HG03196 (cell line): ENCODE data around the gene DMXL1.

Experiments used
- ATAC-seq: cut with Tn5 transposase; IDR thresholded peaks from one replicate; pipeline ENCODE4 v1.9.1; 2021; ENCODE audit not compliant: unreplicated experiment

DMXL1 gene

DNA sequence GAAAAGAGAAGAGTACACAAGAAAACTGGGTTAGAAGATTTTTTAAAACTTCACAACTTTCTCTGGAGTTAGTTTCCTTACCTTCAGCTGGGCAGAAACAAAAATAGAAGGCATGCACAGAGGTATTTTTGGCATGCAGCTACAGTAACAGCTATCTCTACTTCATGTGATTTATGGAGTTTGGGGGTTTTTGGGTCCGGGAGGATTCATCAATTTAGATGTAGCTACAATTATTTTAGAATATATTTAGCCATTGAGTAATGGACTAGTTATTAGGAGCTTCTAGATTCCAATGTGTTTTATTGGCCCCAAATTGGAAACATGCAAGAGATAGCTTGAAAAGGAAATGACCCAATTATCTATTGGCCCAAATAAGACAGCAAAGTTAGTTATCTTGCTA lies 193.3 kb downstream of the DMXL1 start:
- no peak for ATAC-seq

DNA sequence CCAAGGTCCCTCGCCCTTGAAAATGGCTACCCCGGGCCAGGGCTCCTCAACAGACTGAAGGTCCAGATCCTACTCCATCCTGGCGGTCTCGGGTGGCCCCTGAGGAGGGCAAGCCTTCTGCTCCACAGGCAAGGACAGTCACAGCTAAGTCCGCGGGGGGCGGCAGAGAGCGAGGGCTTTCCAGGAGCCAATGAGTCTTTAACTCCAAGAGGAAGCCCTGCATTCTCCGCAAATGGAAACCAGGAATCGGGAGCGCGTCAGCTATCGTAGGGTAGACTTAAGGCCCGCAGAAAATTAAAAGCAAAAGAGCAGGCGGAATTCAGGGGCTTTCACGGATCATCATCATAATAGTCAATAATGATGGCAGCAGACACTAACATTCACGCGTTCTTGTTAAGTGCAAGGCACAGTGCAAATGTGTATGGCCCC lies 197.1 kb downstream of the DMXL1 start:
- peak; percentile 82 for ATAC-seq

DNA sequence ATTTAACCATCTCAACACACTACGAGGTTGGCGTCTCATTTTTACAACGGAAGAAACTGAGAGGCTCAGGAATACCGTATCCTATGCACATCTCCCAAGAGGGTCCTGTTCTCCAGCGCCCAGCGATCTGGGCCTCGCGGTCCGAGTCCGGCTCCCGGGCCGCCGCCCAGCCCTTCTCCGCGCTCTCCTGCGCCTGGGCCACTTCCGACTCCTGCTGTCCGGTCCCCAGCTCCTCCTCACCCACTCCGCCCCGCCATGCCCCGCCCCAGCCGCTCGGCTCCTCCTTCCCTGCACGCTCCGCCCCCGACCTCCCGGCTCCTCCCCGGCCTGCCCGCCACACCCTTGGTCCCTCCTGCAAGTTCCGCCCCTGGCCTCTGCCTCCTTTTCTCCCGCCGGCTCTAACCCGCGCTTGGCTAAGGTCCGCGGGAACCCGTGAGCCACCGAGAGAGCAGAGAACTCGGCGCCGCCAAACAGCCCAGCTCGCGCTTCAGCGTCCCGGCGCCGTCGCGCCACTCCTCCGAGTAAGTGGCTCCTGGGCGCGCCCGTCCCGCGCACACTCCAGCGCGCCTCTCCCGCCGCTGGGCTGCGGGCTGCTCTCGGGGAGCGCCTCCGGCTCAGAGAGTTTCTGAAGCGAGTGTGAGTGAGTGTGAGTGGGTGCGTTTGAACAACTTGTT lies 197.6 kb downstream of the DMXL1 start:
- ATAC-seq, result peak; percentile 86

DNA sequence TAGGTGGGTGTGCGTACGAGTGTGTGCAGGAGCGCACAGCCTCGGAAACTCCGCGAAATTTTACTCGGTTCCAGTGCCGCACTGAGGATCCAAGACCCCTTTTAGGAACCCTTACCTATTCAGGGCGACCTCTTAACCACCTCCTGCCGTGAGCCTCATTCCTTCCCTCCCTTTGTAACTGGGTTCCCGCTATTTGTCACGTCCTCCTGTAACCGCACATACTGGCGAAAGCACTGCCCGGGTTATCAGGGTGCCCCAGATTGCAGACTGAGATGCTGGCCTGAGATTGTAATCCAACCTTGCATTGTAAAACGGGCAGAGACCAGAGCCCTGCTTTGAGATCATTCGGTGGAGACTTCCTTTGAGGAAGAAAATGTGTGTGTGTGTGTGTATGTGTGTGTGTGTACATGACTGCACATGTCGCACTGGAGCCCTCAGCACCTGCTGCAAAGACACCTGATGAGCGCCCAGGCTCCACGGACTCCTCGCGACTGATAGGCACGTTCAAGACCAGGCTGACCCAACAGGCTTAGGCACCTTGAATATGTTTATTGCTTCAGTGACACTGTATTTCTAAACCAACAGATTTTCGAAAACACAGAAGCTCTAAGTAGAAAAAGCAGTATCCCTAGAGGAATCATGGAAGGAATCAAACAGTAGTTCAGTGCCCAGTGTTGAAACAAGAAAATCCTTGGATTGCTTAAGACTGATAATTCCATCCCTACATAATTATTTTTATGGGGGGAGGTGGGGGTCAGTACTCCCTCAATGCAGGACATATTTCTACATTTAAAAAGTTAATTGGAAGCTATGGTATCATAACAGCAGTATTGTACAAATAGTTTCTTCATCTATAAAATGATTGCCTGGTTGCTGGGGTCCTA lies 198.4 kb downstream of the DMXL1 start:
- ATAC-seq, result no peak

DNA sequence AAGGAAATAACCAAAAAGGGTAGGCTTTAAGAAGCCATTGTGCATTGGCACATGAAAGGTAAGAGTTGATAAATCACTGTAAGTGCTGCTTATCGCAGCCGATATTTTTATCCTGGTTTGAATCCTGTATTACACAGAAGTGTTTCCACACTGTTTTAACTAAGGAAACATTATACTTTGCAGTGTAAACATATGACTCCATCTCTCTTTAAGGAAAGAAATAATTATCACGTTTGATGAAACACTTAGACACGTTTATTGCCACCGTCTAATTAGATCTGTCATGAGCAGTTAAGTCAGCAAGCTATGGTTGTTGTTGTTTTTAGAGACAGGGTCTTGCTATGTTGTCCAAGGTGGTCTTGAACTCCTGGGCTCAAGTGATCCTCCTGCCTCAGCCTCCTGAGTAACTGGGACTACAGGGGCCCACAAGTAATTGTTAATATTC lies 199.3 kb downstream of the DMXL1 start:
- no peak for ATAC-seq

DNA sequence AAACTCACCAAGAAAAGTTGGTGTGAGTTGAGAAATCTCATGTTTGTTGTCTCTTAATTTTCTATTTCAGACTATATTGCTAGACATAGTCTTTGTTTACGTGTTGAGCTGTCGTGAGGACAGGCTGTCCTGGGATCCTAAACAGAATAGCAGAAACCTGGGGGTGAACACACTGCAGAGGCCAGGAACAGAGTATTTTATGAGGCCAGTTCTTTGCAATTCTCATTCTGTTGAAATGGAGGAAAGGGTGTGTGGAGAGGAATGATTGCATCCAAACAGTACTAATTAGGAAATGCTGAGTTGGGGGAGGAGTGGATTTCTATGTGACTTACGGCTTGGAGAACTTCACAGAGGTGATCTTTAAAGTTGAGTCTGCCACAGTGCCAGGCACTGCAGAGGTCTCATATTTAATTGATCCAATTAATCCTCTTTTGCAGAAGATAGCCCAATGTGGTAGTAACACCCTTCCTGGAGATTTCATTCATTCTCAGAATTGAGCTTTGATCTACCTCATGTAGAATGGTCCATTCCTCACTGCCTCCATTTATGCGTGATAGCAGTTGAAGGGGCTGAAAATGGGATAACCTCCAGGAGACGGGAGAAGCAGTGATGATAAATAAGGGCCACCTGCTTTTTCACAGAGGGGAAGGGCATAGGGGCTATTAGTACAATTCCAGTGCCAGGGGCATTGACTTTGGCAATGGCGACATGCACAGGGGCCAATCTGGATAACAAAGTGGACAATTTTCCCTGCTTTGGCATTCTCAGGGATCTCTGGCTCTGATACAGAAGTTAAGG lies 200.3 kb downstream of the DMXL1 start:
- ATAC-seq, result no peak

DNA sequence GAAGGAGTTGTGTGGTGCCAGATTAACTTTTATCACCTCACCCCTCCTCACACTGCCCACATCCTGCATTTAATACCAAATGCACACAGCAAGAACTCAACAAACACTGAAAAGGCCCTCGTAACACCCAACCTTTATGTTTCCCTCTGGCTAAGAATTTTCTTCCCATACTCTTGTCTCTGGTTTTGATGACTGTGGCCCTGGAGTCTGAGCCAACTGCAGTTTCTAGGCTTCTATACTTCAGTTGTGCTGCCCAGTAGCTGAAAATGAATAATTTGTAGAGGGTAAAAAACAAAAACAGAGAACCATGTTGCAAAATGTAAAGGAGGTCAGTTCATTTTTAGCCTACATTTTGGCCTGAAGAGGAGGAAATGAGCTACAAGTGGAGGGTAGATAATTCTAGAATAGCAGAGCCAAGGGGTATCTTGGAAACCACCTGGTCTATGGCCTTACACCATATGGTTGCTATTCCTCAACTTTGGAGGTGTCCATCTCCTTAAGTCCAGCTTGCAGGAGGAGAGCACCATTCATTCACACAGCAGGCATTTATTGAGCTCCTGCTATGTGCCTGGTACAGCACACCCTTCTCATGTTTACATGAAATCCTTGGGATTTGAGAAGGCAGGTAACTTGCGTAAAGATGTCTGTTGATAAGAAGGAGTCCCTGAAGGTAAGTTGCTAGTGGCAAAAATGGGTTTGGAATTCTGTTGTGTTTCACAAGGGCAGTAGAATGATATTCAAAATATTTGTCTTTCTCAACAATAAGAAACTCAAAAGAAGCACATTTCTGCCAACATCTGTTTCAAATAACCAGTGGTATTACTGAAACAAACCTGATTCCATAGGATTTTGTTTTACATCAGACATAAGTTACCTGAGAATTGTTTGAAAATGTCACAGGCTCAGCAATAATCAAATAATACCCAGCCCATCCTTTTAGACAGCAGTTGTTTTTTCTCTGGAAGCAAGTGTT lies 201.2 kb downstream of the DMXL1 start:
- ATAC-seq, result no peak

DNA sequence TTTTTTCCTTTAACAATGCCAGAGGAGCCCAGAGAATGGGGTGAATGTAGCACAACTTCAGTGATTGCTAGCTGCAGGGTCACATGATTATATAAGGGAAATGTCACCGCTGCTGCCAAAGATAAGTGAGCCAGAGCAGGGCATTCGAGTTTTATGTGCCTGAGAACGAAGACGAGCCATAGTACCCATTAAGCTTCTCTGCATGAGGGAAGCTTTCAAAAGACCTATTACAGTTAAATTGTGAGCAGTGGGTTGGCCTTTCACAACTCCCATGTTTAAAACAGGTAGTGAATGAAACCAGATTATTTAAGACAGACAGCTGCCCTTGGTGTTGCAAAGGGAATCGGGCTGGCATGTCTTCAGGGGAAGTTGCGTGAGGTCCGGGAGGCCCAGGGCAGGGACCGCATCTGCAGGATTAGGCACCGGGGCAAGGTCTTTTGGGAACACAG lies 202.5 kb downstream of the DMXL1 start:
- no peak for ATAC-seq

DNA sequence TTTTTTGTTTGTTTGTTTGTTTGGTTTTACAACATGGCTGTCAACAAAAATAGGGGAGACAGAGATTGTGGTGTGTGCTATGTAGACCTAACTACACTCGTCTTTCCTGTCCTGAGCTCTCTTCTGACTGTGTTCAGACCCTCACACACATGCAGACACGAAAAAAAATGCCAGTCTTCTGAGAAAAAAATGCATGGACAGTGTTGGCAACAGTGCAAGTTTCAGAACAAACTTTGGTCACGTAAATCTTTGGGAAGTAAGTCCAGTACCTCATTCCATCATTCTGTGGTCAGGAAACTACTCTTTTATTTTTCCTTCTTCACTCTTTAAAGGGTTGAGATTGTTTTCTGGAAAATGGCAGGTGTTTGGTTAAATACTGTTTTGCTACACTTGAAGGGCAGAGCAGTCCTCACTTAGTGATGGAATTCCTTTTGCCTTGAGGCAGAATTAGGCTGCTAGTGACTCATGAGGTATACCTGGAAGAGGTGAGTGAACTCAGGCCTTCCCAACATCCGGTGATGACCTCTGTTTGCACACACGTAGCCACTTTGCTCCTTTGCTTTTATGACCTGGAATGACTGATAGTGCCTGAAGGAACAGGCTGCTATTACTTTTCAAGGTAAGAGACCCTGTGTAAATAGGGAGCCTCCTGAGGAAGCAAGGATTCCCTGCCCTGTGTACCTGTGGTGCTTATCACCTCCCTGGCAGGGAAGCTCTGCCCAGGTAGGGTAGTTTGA lies 203.3 kb downstream of the DMXL1 start:
- no peak for ATAC-seq

DNA sequence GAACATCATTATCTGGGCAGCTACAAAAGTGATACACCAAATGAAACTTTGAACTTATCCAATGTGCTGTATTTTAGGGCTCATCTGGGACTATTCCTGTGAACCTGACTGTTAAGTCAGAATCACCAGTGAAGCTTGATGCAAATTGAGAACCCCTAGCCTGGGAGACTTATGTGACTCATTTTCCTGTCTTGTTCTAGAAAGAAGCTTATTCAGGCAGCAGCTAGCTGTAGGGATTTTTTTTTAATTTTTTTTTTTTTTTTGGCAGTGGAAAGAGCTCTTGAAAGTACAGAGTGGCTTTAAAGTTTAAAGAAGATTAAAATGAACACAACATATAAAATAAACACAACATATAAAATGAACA lies 203.9 kb downstream of the DMXL1 start:
- ATAC-seq, result peak; percentile 36

DNA sequence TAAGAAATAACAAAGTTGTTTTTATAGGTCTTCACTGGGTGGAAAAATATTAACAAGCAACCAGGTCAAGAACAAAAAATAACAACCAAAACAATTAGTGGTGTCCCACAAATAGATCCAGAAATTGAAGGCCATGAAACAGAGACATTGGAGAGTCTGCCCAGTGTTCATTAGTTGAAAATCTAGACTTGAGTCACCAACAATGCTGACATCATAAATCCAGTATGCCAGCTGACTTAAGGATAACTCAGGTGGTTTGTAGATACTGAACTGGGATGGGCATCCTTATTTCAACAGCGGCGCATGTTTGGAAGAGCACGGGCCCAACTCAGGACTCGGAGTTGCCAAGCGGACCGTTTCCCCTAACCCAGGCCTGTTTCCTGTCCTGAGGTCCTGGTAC lies 204.3 kb downstream of the DMXL1 start:
- ATAC-seq, result peak; percentile 13

DNA sequence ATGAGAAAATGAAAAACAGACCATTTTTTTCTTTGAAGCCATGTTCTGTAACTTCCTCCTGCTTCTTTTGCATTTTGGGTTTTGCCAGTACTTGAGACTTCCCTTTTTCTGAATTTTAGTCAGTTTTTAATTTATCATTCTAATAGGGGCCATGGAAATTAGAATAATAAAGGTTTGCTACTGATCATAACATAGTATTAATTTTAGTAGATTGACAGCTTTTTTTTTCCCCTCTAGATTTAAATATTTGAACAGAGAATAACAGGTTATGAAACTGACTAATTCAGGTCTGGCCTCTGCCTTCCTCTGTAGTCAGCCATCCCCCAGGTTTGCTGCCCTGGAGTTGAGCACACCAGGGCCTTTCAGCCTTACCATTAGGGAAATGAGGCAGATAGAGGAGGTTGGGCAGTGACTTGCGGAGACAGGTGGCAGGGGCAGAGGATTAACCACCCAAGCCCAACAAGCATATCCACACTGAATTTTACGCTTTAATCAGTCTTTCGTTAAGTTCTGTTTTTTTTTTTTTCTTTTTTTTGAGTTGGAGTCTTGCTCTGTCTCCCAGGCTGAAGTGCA lies 204.8 kb downstream of the DMXL1 start:
- peak; percentile 71 for ATAC-seq

DNA sequence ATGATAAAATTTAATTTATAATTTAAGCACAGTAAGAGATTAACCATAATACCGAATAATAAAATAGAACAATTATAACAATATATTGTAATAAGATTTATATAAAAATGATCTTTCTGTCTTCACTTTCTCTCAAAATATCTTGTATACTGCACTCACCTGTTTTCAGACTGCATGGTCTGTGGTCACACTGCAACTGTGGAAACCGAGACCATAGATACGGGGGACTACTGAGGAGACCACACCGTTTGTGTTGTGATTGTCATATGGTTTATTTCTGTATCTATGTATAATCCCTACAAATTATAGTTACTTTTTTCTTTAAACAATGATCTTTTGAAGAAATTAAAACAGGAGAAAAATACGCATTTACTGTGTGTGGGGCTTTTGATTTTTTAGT lies 206.1 kb downstream of the DMXL1 start:
- ATAC-seq, result no peak

DNA sequence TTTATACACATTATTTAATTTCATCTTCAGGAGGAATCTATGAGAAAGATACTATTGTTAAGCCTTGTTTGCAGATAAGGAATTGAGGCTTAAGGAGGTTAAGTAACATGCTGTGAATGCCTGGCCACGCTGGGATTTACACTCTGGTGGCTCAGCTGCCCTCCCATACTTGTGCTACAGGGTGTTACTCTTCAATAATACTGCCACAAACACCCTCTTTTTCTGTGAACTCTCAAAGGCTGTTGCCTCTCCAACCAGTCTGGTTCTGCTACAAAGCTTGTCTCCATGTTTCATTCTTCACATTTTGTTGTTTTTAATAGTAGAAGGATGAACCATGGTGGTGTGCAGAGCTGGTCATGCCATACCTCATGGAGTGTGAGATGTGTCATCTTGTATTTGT lies 208.2 kb downstream of the DMXL1 start:
- ATAC-seq, result no peak

DNA sequence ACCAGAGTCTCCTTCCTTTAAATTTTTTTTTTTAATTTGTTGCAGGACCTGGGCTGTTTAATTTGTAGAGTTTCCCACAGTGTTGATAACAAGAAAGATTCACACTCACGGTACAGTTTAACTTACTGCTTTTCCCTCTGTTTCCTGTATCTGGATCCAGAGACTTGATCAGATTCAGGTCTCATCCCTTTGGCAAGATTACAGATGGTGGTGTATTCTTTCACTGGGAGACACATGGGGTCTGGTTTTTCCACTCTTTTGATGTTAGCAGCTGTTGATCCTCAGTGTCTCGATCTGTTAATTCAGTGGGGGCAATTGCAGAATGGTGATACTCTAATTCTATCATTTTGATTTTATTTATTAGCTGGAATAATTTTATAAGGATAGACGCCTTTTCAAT lies 209.5 kb downstream of the DMXL1 start:
- no peak for ATAC-seq

DNA sequence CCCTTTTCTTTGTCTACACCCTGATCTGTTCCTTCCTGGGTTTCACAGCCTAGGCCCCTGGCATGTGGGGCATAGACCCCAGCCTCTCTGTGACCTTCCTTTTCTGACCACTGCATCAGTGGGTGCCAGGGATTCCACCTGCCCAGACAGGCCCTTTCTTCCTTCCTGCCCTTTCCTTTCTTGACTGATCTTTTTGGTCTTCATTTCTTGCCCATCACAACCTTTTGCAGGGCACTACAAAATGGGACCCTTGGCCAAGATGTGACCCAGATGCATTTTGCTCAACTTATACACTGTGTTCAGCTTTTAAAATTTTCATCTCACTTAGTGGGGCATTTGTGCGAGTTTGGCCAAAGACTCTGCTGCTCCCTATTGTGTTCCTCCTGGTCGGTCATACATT lies 211.7 kb downstream of the DMXL1 start:
- ATAC-seq, result no peak

DNA sequence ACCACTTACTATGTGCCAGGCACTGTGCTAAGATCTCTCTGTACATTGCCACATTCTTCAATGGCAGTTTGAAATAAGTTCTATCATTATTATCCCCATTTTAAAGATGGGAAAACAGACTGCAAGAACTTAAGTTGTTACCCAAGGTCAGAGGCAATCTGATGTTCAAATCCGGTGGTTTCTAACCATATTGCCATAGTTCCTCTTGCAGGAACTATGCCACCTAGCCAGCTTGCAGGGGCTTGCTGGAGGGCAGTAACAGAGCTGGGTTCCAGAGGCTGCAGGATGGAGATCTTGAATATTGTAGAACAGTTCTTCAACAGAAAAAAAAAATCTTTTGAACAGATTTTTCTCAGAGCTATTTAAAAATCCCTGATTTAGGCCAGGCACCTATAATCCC lies 213.1 kb downstream of the DMXL1 start:
- no peak for ATAC-seq

DNA sequence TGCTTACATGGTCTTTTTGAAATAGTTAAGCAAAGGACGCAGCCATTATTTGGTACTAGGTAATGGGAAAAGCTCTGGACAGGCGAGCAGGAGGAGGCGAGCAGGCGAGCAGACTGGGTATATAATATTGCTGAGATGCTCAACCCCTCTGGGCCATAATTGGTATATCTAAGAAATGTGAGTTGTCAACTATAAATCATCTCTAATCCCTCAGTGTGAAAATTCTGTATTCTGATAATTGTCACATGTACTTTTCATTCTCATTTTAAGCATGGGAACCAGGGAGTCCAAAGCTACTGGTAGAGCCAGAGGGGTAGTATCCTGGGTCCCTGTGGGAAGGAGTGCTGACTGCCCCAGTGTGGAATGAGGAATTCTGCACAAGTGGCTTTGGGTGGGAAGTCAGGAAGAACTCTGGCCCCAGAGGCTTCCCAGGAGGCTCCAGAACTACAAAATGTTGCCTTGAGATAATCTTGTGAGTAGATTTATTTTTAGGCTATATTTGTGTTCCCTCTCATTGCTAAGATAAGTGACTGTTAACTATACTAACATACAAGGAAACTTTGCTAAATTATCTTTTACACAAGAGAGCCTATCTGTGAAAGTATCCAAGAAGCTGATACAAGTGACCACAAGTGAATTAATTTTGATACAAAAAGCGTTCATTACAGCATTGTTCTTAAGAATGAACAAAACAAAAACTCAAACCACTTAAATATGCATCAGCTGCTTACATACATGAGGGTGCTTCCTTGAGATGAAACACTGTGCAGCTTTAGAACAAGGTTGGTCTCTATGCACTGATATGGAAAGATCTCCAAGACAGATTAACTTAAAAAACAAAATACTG lies 214.4 kb downstream of the DMXL1 start:
- ATAC-seq, result no peak
